ENCODE measurements around the gene ACSM2A. TPM values are rescaled to one million over a fixed set of nuclear protein-coding genes. Genes with fewer than 3 reads are reported as not detected.

The ACSM2A gene
- polyA plus RNA-seq, 1 donor from 2014 or later, result not detected

GRCh38 chr16:20410121-20410723 lies 41.1 kb upstream of the ACSM2A start:
- Histone ChIP-seq H3K79me2 (replicated peaks; ENCODE audit: insufficient read depth, low read length) (no peaks in the 10 kb centered on the region), H4K20me1 (ENCODE audit: insufficient read depth) (no peaks in the 10 kb centered on the region), H3F3A (ENCODE audit: insufficient read depth, low read length, poor library complexity, severe bottlenecking) (no peaks in the 10 kb centered on the region), H3K27me3 (ENCODE audit: insufficient read depth, low read depth, low read length) (no peaks in the 10 kb centered on the region), H3K9ac (ENCODE audit: low read length) (no peak overlapping the region), H3K9me2 (ENCODE audit: insufficient read depth, low read length) (no peaks in the 10 kb centered on the region), H3K36me3 (ENCODE audit: insufficient read depth, low read length) (no peaks in the 10 kb centered on the region), H3K27ac (ENCODE audit: low read length) (no peak overlapping the region), H3K9me3 (ENCODE audit: low read length) (no peaks in the 10 kb centered on the region), H3K4me2 (ENCODE audit: low read length) (no peak overlapping the region), H3K4me3 (ENCODE audit: low read length) (no peak overlapping the region), H2AFZ (ENCODE audit: low read depth, low read length) (no peak overlapping the region)
- TF ChIP-seq EP300 (conservative IDR thresholded peaks at IDR 0.05; ENCODE audit: poor library complexity, severe bottlenecking) (no peak), SMC3 (conservative IDR thresholded peaks at IDR 0.05; ENCODE audit: poor library complexity) (no peak), MXI1 (conservative IDR thresholded peaks at IDR 0.05; ENCODE audit: poor library complexity, severe bottlenecking) (no peak), POLR2AphosphoS5 (IDR thresholded peaks at IDR 0.05) (no peak), TAF1 (IDR thresholded peaks at IDR 0.05; ENCODE audit: low read depth) (no peak), EZH2 (IDR thresholded peaks at IDR 0.05; ENCODE audit: borderline replicate concordance, insufficient read depth, low read length, poor library complexity, severe bottlenecking) (no peak), CTCF (IDR thresholded peaks at IDR 0.05; ENCODE audit: poor library complexity, severe bottlenecking) (no peak), RAD21 (conservative IDR thresholded peaks at IDR 0.05) (no peak)
- TF ChIP-seq, protein P1, sequence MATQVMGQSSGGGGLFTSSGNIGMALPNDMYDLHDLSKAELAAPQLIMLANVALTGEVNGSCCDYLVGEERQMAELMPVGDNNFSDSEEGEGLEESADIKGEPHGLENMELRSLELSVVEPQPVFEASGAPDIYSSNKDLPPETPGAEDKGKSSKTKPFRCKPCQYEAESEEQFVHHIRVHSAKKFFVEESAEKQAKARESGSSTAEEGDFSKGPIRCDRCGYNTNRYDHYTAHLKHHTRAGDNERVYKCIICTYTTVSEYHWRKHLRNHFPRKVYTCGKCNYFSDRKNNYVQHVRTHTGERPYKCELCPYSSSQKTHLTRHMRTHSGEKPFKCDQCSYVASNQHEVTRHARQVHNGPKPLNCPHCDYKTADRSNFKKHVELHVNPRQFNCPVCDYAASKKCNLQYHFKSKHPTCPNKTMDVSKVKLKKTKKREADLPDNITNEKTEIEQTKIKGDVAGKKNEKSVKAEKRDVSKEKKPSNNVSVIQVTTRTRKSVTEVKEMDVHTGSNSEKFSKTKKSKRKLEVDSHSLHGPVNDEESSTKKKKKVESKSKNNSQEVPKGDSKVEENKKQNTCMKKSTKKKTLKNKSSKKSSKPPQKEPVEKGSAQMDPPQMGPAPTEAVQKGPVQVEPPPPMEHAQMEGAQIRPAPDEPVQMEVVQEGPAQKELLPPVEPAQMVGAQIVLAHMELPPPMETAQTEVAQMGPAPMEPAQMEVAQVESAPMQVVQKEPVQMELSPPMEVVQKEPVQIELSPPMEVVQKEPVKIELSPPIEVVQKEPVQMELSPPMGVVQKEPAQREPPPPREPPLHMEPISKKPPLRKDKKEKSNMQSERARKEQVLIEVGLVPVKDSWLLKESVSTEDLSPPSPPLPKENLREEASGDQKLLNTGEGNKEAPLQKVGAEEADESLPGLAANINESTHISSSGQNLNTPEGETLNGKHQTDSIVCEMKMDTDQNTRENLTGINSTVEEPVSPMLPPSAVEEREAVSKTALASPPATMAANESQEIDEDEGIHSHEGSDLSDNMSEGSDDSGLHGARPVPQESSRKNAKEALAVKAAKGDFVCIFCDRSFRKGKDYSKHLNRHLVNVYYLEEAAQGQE (IDR thresholded peaks at IDR 0.05; ENCODE audit: borderline replicate concordance), result no peak

- Histone ChIP-seq H3K36me3 (ENCODE audit: insufficient read depth, low read length) (no peaks in the 10 kb centered on the region), H3K79me2 (replicated peaks; ENCODE audit: insufficient read depth, low read length) (no peaks in the 10 kb centered on the region), H3K4me2 (ENCODE audit: low read length) (no peak overlapping the region), H3K9me3 (ENCODE audit: low read length) (no peaks in the 10 kb centered on the region), H3K27ac (ENCODE audit: low read length) (no peak overlapping the region), H4K20me1 (ENCODE audit: insufficient read depth) (no peaks in the 10 kb centered on the region), H3K27me3 (ENCODE audit: insufficient read depth, low read depth, low read length) (no peaks in the 10 kb centered on the region), H2AFZ (ENCODE audit: low read depth, low read length) (no peak overlapping the region), H3K4me3 (ENCODE audit: low read length) (no peak overlapping the region), H3F3A (ENCODE audit: insufficient read depth, low read length, poor library complexity, severe bottlenecking) (no peaks in the 10 kb centered on the region), H3K9me2 (ENCODE audit: insufficient read depth, low read length) (no peaks in the 10 kb centered on the region), H3K9ac (ENCODE audit: low read length) (no peak overlapping the region)
- TF ChIP-seq EP300 (conservative IDR thresholded peaks at IDR 0.05; ENCODE audit: poor library complexity, severe bottlenecking) (no peak), TAF1 (IDR thresholded peaks at IDR 0.05; ENCODE audit: low read depth) (no peak), EZH2 (IDR thresholded peaks at IDR 0.05; ENCODE audit: borderline replicate concordance, insufficient read depth, low read length, poor library complexity, severe bottlenecking) (no peak), RAD21 (conservative IDR thresholded peaks at IDR 0.05) (no peak), MXI1 (conservative IDR thresholded peaks at IDR 0.05; ENCODE audit: poor library complexity, severe bottlenecking) (no peak), POLR2AphosphoS5 (IDR thresholded peaks at IDR 0.05) (no peak), SMC3 (conservative IDR thresholded peaks at IDR 0.05; ENCODE audit: poor library complexity) (no peak), CTCF (IDR thresholded peaks at IDR 0.05; ENCODE audit: poor library complexity, severe bottlenecking) (no peak)
- TF ChIP-seq, protein P1 (IDR thresholded peaks at IDR 0.05; ENCODE audit: borderline replicate concordance), result no peak
Measured at GRCh38 chr16:20411055-20411454, 40.3 kb upstream of the ACSM2A start.
